Tibial nerve (tissue), 4 donors: ENCODE data around the gene NELFB.

Experiments
- CTCF ChIP-seq, 5 experiments: fragments of 200-600 bp in 3 of 5; fragments of 450-650 bp in 2 of 5; sonication (generic) in 3 of 5; IDR thresholded peaks; one replicate each; pipeline ENCODE4 v1.5.1; 2016 to 2019; ENCODE audit warnings: antibody characterized with exemption in 5 of 5, mild to moderate bottlenecking in 3 of 5, moderate library complexity in 2 of 5
- EP300 ChIP-seq, 2 donors: sonication (generic); formaldehyde crosslinking; IDR thresholded peaks; one replicate each; pipeline ENCODE4 v1.6.1; 2017; ENCODE audit warnings: antibody characterized with exemption in 2 of 2, mild to moderate bottlenecking in 1 of 2
- POLR2A ChIP-seq, 2 donors: fragments of 450-650 bp; IDR thresholded peaks; one replicate each; pipeline ENCODE4 v1.6.1; 2017; ENCODE audit warnings: antibody characterized with exemption in 2 of 2, mild to moderate bottlenecking in 2 of 2, moderate library complexity in 2 of 2

- no peak for TF ChIP-seq CTCF (IDR thresholded peaks at IDR 0.05)
- TF ChIP-seq POLR2A (IDR thresholded peaks at IDR 0.05): no peak
- no peak for TF ChIP-seq EP300 (IDR thresholded peaks at IDR 0.05)
Observed at GRCh38 chr9:137267933-137268355, 12.8 kb downstream of the NELFB start.
